ENCODE data around the gene LRRC74B.
"Not testable (repeated sequence)": the region's sequence is repeated elsewhere in the genome, so short reads cannot be mapped to it uniquely, and the experiment has no call there.

LRRC74B gene

DNA sequence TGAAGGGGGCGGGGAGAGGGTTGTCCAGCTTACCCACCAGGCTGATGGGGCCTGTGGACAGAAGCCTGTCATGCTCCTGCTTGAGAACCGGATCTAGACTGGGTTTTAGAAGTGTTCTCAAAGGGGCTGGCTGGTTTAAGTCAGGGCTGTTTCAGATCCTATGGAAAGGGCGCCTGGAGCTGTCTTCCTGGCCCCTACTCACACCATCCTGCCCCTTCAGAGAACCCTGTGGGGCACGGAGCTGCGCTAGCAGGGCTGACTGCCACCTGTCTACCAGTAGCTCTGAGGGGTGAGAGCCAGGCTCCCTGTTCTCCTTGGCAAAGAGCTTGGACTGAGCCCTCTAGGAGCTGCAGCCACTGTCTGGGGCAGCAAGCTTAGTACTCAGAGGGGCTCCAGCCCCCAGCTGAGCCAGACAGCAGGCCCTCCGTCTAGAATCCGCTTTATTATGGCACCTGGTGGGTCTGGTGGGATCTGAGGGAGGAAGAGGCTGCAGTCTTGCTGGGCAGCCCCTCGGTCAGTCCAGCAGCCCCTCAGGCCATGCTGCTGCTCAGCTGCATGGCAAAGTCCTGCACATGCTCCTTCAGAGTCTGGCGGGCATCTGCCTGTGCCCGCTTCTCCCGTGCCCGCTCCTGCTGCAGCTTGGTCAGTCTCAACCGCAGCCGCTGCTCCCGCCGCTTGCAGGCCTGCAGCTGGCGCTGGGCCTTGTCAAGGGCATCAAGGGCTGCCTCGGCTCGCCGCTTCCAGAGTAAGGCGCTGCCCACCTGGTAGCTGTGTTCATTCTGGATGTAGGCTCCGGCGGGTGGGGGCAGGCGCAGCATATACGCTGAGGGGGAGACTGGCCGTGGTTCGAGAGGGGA is 46.2 kb upstream of the LRRC74B start:
- Histone ChIP-seq H3K27me3 (ENCODE audit: insufficient read depth, insufficient read length) (no peaks in the 10 kb centered on the region), H3K9me3 (ENCODE audit: insufficient read depth, low read length) (no peaks in the 10 kb centered on the region), H3K4me1 (ENCODE audit: insufficient read depth, insufficient read length) (peaks cover 2% of the 10 kb centered on the region), H3K4me3 (ENCODE audit: insufficient read length, low read depth) (no peak overlapping the region), H3K36me3 (ENCODE audit: insufficient read depth, insufficient read length, low read length) (peaks cover 60% of the 10 kb centered on the region), H3K9ac (ENCODE audit: insufficient read length, low read depth) (no peak overlapping the region)
- DNase-seq (ENCODE audit: low read depth, low spot score) = no peak
- TF ChIP-seq ZNF274 (IDR thresholded peaks at IDR 0.05; ENCODE audit: low read depth, low read length) (no peak), YY1 (IDR thresholded peaks at IDR 0.05; ENCODE audit: insufficient read depth, insufficient read length) (no peak), SUZ12 (IDR thresholded peaks at IDR 0.05; ENCODE audit: extremely low read depth, insufficient read depth, insufficient read length) (no peak)

DNA sequence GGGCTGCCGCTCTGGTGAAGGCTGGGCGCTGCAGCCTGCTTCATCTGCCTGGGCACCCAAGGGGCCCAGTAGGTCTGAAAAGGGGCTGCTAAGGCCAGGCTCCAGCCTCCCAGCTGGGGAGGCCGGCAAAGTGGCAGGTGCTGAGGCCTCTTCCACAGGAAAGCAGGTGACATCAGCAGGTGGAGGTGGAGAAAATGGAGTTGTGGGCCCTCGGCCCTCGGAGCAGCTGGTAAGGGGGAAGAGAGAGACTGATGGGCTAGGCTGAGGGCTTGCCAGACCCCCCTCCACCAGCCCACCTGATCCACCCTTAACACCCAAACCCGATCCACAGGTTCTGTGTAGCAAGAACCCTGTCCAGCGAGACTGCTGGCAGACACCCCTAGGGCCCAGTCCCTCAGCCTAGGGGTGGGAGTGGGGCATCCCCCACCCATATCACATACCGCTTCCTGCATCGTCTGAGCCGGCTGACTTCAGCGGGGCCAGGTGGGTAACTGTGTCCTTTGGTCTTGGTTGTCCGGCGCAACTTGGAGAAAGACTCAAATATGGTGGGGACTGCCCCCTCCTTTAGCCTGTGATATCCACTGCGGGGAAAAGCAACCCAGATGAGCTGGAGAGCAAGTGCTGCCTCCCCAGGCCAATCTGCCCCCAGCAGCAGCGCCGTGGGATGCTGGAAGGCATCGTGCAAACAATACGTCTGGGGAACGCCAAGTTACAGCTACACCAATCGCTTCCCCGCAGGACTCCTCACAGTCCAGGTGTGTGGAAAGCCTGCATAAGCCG is 45.3 kb upstream of the LRRC74B start:
- H3K4me3 ChIP-seq (ENCODE audit: insufficient read length, low read depth) = peak overlapping the region; percentile 76

GRCh38 chr22:21000987-21001600 is 44.7 kb upstream of the LRRC74B start:
- Histone ChIP-seq H3K9me3 (ENCODE audit: insufficient read depth, low read length) (no peaks in the 10 kb centered on the region), H3K27me3 (ENCODE audit: insufficient read depth, insufficient read length) (no peaks in the 10 kb centered on the region), H3K9ac (ENCODE audit: insufficient read length, low read depth) (peak overlapping the region; percentile 95), H3K4me1 (ENCODE audit: insufficient read depth, insufficient read length) (peaks cover 2% of the 10 kb centered on the region), H3K4me3 (ENCODE audit: insufficient read length, low read depth) (peak overlapping the region; percentile 76), H3K36me3 (ENCODE audit: insufficient read depth, insufficient read length, low read length) (peaks cover 46% of the 10 kb centered on the region)
- TF ChIP-seq ZNF274 (IDR thresholded peaks at IDR 0.05; ENCODE audit: low read depth, low read length) (no peak), SUZ12 (IDR thresholded peaks at IDR 0.05; ENCODE audit: extremely low read depth, insufficient read depth, insufficient read length) (no peak), YY1 (IDR thresholded peaks at IDR 0.05; ENCODE audit: insufficient read depth, insufficient read length) (no peak)
- DNase-seq (ENCODE audit: low read depth, low spot score) = no peak

More for the DNA sequence above, 45.3 kb upstream of the LRRC74B start:
- Histone ChIP-seq H3K27me3 (ENCODE audit: insufficient read depth, insufficient read length) (no peaks in the 10 kb centered on the region), H3K9me3 (ENCODE audit: insufficient read depth, low read length) (no peaks in the 10 kb centered on the region), H3K4me1 (ENCODE audit: insufficient read depth, insufficient read length) (peaks cover 2% of the 10 kb centered on the region), H3K9ac (ENCODE audit: insufficient read length, low read depth) (peak overlapping the region; percentile 95), H3K36me3 (ENCODE audit: insufficient read depth, insufficient read length, low read length) (peaks cover 52% of the 10 kb centered on the region)
- no peak for DNase-seq (ENCODE audit: low read depth, low spot score)
- TF ChIP-seq YY1 (IDR thresholded peaks at IDR 0.05; ENCODE audit: insufficient read depth, insufficient read length) = no peak
- TF ChIP-seq ZNF274 (IDR thresholded peaks at IDR 0.05; ENCODE audit: low read depth, low read length) = no peak
- TF ChIP-seq SUZ12 (IDR thresholded peaks at IDR 0.05; ENCODE audit: extremely low read depth, insufficient read depth, insufficient read length) = no peak

DNA sequence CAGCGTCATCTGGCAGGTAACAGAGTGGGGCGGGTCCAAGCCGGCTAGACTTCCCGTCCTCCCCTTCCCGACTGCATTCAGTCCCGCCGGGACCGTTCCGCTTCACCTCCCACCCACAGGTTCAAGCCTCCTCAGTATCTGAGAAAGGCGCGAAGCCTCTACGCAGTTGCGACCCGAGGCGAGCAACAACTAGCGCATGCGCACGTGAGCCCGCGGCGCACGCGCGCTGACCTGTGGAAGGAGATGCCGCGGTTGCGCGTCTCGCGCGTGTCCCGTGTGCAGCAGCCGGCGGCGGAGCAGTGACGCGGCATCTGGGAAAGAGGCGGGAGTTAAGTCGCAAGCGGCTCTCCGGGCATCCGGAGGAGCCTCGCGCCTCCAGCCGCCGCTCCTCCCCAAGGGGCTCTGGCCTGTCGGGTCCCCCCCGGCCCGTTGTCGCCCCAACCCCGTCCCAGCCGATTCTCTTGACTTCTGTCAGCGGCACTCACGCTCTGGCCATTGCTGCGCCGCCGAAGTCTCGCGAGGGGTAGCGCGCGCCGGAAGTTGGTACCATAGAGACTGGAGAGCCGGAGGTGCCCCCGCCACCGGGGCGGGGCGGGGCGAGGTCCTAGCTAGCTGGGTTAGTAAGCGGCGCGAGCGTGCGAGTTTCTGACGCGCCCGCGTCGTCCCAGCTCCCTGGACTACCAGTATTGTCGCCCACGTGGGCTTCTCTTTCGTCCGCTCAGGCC is 44.0 kb upstream of the LRRC74B start, which contains the start of gene THAP7:
TSS of gene THAP7 (minus strand) at position 518 of the 725 bp plus-strand sequence. CDS start at position 311, 207 bp downstream.
- no peaks in the 10 kb centered on the region for H3K27me3 ChIP-seq (ENCODE audit: insufficient read depth, insufficient read length)
- H3K36me3 ChIP-seq (ENCODE audit: insufficient read depth, insufficient read length, low read length) = peaks cover 40% of the 10 kb centered on the region
- DNase-seq (ENCODE audit: low read depth, low spot score) = peak; percentile 82
- no peaks in the 10 kb centered on the region for H3K9me3 ChIP-seq (ENCODE audit: insufficient read depth, low read length)
- H3K4me1 ChIP-seq (ENCODE audit: insufficient read depth, insufficient read length) = peaks cover 2% of the 10 kb centered on the region
- peak within 1 kb of the TSS; percentile 95 for H3K9ac ChIP-seq (ENCODE audit: insufficient read length, low read depth)
- H3K4me3 ChIP-seq (ENCODE audit: insufficient read length, low read depth) = peak within 1 kb of the TSS; percentile 78
- TF ChIP-seq YY1 (IDR thresholded peaks at IDR 0.05; ENCODE audit: insufficient read depth, insufficient read length) = peak; percentile 32
- no peak for TF ChIP-seq SUZ12 (IDR thresholded peaks at IDR 0.05; ENCODE audit: extremely low read depth, insufficient read depth, insufficient read length)

DNA sequence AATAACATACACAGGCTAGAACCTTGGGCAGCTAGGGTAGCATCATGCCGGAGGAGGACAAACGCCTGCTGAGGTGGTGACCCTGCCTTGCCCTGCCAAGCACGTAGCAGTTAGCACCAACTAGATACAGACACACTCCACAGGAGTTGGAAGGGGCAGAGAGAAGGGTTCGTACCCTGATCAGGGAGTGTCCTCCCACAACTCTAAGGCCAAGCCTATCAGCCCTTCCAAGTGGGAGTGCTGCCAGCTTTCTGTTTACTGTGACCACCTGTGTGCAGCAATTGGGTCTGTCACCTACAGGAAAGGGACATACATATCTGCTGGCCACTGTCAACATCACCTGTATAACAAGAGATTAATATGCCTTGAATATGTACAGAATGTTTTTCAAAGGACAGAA is 42.0 kb upstream of the LRRC74B start:
- no peak overlapping the region for H3K4me3 ChIP-seq (ENCODE audit: insufficient read length, low read depth)
- peaks cover 22% of the 10 kb centered on the region for H3K36me3 ChIP-seq (ENCODE audit: insufficient read depth, insufficient read length, low read length)
- TF ChIP-seq YY1 (IDR thresholded peaks at IDR 0.05; ENCODE audit: insufficient read depth, insufficient read length) = no peak
- TF ChIP-seq ZNF274 (IDR thresholded peaks at IDR 0.05; ENCODE audit: low read depth, low read length) = no peak
- TF ChIP-seq SUZ12 (IDR thresholded peaks at IDR 0.05; ENCODE audit: extremely low read depth, insufficient read depth, insufficient read length) = no peak
- DNase-seq (ENCODE audit: low read depth, low spot score) = no peak
- H3K9ac ChIP-seq (ENCODE audit: insufficient read length, low read depth) = no peak overlapping the region
- H3K9me3 ChIP-seq (ENCODE audit: insufficient read depth, low read length) = no peaks in the 10 kb centered on the region
- H3K4me1 ChIP-seq (ENCODE audit: insufficient read depth, insufficient read length) = peaks cover 2% of the 10 kb centered on the region
- H3K27me3 ChIP-seq (ENCODE audit: insufficient read depth, insufficient read length) = no peaks in the 10 kb centered on the region

DNA sequence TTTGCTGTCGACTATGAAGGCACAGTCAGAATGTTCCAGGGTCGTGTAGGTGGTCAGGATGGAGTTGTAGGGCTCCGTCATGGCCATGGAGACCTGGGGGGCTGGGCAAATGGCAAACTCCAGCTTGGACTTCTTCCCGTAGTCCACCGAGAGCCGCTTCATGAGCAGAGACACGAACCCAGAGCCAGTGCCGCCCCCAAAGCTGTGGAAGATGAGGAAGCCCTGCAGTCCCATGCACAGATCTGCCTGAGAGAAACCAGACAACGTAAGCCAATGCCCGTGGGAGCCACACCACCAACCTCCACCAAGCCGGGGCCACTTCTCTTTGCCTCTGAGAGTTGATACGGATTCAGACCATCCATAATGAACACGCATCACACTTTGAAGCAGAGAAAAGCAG is 36.5 kb upstream of the LRRC74B start:
- H3K4me1 ChIP-seq (ENCODE audit: insufficient read depth, insufficient read length); H3K36me3 ChIP-seq (ENCODE audit: insufficient read depth, insufficient read length, low read length); H3K9me3 ChIP-seq (ENCODE audit: insufficient read depth, low read length); H3K27me3 ChIP-seq (ENCODE audit: insufficient read depth, insufficient read length); H3K9ac ChIP-seq (ENCODE audit: insufficient read length, low read depth); DNase-seq (ENCODE audit: low read depth, low spot score); H3K4me3 ChIP-seq (ENCODE audit: insufficient read length, low read depth): not testable (repeated sequence)
